Urothelium cell line (cell line): ENCODE measurements around the gene SLC2A13.
"Not testable (repeated sequence)": the region's sequence is repeated elsewhere in the genome, so short reads cannot be mapped to it uniquely, and the experiment has no call there.

Experiments
- DNase-seq: peaks from one replicate; pipeline ENCODE4 v3.0.0; 2011; ENCODE audit warnings: low spot score, mixed read lengths
- FAIRE-seq: peaks from 2 replicates; lab custom pipeline; 2011; peaks lifted over from hg19 to GRCh38; lab: Jason Lieb, UNC

SLC2A13 gene

DNA sequence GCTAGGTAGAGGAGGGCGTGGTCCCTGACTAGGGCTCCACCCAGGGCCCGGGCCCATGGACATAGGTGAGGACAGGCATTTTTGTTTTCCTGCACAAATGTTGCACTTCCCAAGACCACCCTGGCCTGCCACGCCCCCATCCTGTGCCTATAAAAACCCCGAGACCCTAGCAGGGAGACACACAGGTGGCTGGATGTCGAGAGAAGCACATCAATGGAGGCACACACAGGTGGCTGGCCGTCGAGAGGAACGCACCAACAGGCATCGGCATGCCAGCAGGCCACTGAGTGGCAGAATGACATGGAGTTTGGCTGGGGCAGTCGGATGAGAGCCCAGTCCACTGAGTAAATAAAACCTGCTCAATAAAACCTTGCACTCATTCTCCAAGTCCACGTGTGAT lies 328.4 kb downstream of the SLC2A13 start:
- FAIRE-seq: peak; percentile 59
- DNase-seq: no peak

DNA sequence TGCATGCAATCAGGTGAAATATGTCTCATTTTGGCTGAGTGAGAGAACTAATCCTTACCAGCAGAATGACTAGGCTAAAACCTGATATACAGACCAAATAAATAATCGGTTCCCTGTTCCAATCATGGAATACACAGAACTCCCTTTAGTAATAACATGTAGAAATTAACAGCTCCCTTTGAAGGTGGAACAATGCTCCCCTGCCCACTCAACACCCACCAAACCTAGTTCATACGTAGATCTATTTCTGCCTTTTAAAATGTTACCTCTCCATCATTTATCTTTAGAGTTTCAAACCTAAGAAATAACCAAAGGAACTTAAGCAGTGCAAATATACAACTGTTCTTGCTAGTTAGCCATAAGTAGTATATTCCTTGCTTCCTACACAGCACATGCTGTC lies 332.6 kb downstream of the SLC2A13 start:
- no peak for FAIRE-seq
- DNase-seq: no peak

GRCh38 chr12:39772821-39773259 lies 333.0 kb downstream of the SLC2A13 start:
- DNase-seq (no peak), FAIRE-seq (no peak)

GRCh38 chr12:39771456-39771855 lies 334.4 kb downstream of the SLC2A13 start:
- DNase-seq (no peak), FAIRE-seq (no peak)

DNA sequence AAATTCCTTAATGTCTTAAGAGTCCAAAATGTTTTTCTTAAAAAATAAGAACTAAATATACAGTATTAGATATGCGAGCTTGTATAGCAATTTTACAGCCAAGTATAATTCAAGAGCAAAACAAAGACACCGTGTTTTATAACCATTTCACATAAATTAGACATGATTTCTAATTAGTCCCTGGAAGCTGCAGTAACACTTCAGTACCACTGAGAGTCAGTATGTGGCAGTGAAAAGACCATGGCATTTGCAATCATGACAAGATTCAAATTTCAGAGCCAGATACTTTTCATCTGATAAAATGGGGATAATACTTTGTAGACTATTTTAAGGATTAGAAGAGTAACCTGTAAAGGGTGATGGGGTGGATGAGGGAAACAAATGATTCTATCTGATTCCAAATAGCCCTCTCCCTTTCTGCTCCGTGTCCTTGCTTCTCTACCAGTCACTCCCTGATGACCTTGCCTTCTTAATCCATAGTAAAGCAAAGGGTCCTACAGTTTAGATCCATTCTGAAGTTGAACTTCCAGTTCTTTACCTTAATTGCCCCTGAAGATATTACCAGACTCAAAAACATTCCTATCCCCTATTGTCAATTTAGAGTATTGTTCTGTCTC lies 340.8 kb downstream of the SLC2A13 start:
- FAIRE-seq (no peak), DNase-seq (peak; percentile 38)

GRCh38 chr12:39763890-39764169 lies 342.1 kb downstream of the SLC2A13 start:
- DNase-seq: no peak
- no peak for FAIRE-seq

DNA sequence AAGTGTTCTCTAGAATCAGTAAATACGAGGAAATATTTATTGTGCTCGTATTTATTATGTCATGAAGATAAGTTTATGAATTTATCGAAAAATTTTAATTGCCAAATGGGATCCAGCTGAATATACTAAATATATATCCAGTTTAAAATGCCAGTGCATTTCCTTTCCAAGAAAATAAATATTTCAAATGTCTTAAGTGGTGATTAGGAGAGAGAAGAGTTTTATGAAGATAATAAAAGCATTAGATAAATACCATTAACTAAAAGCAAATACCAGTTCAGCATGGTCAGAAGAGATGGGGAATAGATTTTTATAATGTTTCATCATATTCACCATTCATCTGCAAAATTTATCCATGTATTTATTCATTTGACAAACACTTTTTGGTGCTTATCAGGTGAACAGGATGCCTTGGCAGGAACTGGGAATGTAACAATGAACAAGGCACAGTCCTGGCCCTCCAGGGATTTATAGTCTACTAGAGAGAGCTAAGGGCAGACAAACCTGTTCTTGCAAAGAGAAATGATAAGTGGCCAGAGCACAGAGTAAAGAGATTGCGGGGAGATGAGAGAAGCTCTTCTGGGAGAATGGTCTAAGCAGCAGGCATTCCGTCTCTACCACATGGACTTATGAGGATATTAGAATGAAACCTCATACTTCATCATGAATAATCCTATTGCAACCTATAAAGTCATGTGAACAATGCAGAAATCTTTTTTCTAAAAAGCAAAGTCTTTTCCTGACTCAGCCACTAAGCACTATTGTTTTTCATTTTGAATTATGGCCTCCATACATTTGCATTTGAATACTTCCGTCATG lies 342.6 kb downstream of the SLC2A13 start:
- FAIRE-seq (no peak), DNase-seq (no peak)

GRCh38 chr12:39755478-39755877 lies 350.4 kb downstream of the SLC2A13 start:
- DNase-seq: no peak
- FAIRE-seq: no peak

- FAIRE-seq: no peak
These were observed 353.3 kb downstream of the SLC2A13 start for GRCh38 chr12:39752482-39753137.

DNA sequence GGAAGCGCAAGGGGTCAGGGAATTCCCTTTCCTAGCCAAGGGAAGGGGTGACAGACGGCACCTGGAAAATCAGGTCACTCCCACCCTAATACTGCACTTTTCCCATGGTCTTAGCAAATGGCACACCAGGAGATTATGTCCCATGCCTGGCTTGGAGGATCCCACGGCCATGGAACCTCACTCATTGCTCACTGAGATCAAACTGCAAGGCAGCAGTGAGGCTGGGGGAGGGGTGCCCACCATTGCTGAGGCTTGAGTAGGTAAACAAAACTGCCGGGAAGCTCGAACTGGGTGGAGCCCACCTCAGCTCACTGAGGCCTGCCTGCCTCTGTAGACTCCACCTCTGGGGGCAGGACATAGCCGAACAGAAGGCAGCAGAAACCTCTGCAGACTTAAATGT lies 359.7 kb downstream of the SLC2A13 start:
- DNase-seq, FAIRE-seq: not testable (repeated sequence)

More at GRCh38 chr12:39752482-39753137, 353.3 kb downstream of the SLC2A13 start:
- DNase-seq: no peak

GRCh38 chr12:39743655-39744054 lies 362.2 kb downstream of the SLC2A13 start:
- DNase-seq: no peak
- FAIRE-seq: no peak

DNA sequence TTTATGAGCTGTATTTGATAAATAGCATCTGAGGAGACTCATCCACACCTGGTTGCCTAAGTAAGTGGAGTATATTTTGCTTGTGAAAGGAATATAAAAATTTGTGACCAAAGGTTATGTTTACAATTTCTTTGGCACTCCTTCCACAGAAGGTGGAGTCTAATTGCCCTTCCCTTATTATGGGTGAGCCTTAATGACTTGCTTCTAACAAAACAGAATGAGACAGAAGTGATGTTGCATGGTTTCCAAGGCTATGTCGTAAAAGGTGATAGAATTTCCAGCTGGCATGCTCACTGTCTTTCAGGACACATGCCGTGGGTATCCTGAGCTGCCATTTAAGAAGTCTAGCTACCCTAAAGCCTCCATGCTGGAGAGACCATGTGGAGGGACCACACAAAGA lies 369.5 kb downstream of the SLC2A13 start:
- DNase-seq (no peak), FAIRE-seq (no peak)

DNA sequence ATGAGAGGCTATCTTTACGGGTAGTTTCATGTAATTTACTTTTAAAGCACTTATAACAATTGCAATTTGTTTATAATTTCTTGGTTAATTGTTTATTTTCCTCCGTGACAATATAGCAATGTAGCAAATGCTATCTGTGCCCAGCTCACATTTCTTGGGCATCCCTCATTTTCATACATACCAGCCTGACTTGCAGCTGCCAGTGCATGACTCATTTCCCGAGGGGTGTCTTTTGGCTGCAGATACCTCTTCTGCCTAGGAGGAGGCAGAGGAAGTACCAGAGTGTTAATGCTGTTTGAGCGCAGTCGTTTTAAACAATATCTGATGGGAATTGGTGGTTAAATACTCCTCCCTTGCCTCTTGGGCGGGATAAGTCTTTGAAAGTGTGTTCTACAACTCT lies 382.1 kb downstream of the SLC2A13 start:
- FAIRE-seq: peak; percentile 93
- peak; percentile 81 for DNase-seq

DNA sequence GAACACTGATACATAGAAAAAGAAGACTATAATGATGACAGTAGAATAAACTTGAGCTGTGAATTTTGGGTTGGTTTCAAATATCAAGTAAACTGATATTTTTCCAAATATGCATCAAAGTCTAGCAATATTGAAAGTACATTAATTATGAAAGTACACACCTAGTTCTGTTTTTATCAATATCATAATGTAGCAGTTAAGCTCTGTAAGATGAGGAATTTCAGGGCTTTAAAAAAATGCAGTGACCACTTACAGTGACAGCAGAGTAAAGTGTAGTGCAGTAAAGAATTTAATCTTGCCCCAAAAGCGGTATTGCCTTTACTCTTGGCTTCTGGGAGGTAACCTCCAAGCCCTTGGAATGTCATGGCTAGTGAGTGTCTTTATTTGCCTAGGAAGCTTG lies 383.4 kb downstream of the SLC2A13 start:
- FAIRE-seq: no peak
- no peak for DNase-seq

DNA sequence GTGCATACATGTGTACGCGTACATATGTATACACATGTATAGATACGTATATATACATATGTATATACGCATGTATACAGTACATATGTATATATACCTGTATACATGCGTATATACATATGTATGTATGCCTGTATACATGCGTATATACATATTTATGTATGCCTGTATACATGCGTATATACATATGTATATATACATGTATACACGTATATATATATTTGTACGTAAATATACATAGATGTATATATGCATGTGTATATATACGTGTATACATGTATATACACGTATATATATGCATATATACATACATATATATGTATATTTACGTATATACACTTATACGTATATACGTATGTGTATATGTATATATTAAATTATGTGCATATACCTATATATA lies 392.3 kb downstream of the SLC2A13 start:
- DNase-seq: no peak
- FAIRE-seq: no peak

- FAIRE-seq (no peak), DNase-seq (no peak)
These were observed 393.5 kb downstream of the SLC2A13 start for GRCh38 chr12:39712334-39712733.
